Caco-2 (cell line): ENCODE data around the gene PSME1. TPM values are rescaled to one million over a fixed set of nuclear protein-coding genes. Genes with fewer than 3 reads are reported as not detected.

Experiments used
- BruUV-seq: library from RNA; stranded (reverse); fragments of 400-500 nt; replicated peaks from 2 replicates; lab custom pipeline; 2021; lab: Mats Ljungman, UMichigan
- CTCF ChIA-PET: fragments of 300-600 bp; sonication (Branson Sonifier 250); formaldehyde crosslinking; loops from one replicate; lab custom pipeline; 2022; ENCODE audit warnings: antibody characterized with exemption; lab: Charles Lee
- POLR2A ChIA-PET: fragments of 300-600 bp; sonication (Branson Sonifier 250); formaldehyde crosslinking; loops from one replicate; lab custom pipeline; 2022; ENCODE audit warnings: antibody characterized with exemption; lab: Charles Lee
- DNase-seq, 2 experiments: peaks; one replicate each; pipeline versions ENCODE4 v3.0.0 to v3.0.0-alpha.2; 2020 to 2022
- H3K27me3 ChIP-seq: replicated peaks from 2 replicates; pipeline ENCODE4 v1.6.0; 2011; ENCODE audit warnings: low read length; ENCODE audit not compliant: control insufficient read depth, insufficient read depth
- H3K36me3 ChIP-seq: 2 replicates; pipeline ENCODE4 v1.5.1; 2011; ENCODE audit warnings: low read length; ENCODE audit not compliant: control insufficient read depth, insufficient read depth
- H3K4me1 ChIP-seq: fragments of 250-450 bp; sonication (Bioruptor Pico); 2 replicates; pipeline ENCODE4 v1.5.1; 2020; ENCODE audit warnings: mild to moderate bottlenecking
- H3K4me3 ChIP-seq: 2 replicates; pipeline ENCODE4 v1.5.1; 2011; ENCODE audit warnings: low read depth, mild to moderate bottlenecking, control low read depth, low read length
- H3K9me3 ChIP-seq: fragments of 250-450 bp; sonication (Bioruptor Pico); 2 replicates; pipeline ENCODE4 v1.5.1; 2020; ENCODE audit warnings: mild to moderate bottlenecking, moderate library complexity
- H3K27ac Mint-ChIP-seq: one replicate; pipeline ENCODE4 v1.8.0; 2022; ENCODE audit warnings: mixed read lengths; ENCODE audit not compliant: unreplicated experiment
- H3K27me3 Mint-ChIP-seq: one replicate; pipeline ENCODE4 v1.8.0; 2022; ENCODE audit warnings: mixed read lengths; ENCODE audit not compliant: insufficient read depth, unreplicated experiment
- H3K36me3 Mint-ChIP-seq: one replicate; pipeline ENCODE4 v1.8.0; 2022; ENCODE audit warnings: mild to moderate bottlenecking, mixed read lengths; ENCODE audit not compliant: insufficient read depth, unreplicated experiment
- H3K4me1 Mint-ChIP-seq: one replicate; pipeline ENCODE4 v1.8.0; 2022; ENCODE audit warnings: low read depth, mixed read lengths; ENCODE audit not compliant: unreplicated experiment
- H3K4me3 Mint-ChIP-seq: one replicate; pipeline ENCODE4 v1.8.0; 2022; ENCODE audit warnings: mild to moderate bottlenecking, moderate library complexity, mixed read lengths; ENCODE audit not compliant: unreplicated experiment
- H3K9me3 Mint-ChIP-seq: one replicate; pipeline ENCODE4 v1.8.0; 2022; ENCODE audit warnings: mixed read lengths; ENCODE audit not compliant: unreplicated experiment
- intact Hi-C: fragments of 100-400 bp; cut with micrococcal nuclease; formaldehyde crosslinking; loops from one replicate; pipeline ENCODE4 v1.10.0; 2022; ENCODE audit not compliant: unreplicated experiment
- total RNA-seq: library from RNA; stranded (reverse); gene quantifications from 2 replicates; pipeline ENCODE4 v1.2.3, GENCODE V29; 2022
- TF ChIP-seq, protein P1 (sequence below), 2 experiments: fragments of 200-600 bp in 1 of 2; IDR thresholded peaks; 1 replicate in 1 of 2; 2 replicates in 1 of 2; pipeline versions ENCODE4 v1.5.1 to v1.8.0; 2011 to 2022; ENCODE audit warnings: antibody characterized with exemption in 1 of 2, control low read depth in 1 of 2, inconsistent platforms in 1 of 2, low read depth in 1 of 2, low read length in 1 of 2, mild to moderate bottlenecking in 1 of 2, moderate library complexity in 1 of 2; ENCODE audit not compliant: insufficient read depth in 1 of 2, severe bottlenecking in 1 of 2, unreplicated experiment in 1 of 2

Gene PSME1
- total RNA-seq, 1 experiment from 2014 or later = 141 TPM

DNA sequence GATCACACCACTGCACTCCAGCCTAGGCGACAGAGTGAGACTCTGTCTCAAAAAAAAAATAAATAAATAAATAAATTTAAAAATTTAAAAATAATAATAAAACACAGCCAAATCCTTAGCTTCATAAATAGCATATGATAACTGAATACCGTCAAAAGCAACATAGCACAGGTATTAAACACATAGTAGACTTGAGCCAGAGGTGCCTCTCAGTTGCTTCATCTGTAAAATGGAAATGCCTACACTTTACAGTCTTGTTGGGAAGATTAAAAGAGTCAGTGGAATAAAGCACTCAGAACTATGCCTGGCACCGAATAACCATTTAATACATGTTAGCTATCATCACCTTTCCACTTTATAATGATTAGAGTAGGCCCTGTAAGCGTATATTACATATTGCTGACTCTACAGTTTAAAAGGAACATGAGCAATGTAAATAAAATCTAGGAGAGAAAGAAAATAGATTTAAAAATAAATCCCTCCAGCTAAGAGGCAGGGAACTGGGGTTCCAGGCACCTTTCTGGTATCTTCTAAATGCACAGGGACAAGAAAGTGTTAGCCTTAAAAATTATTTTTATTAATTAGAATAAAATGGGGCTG is 29.2 kb upstream of the PSME1 start:
- Histone ChIP-seq H3K9me3 (peaks cover 9% of the 10 kb centered on the region), H3K36me3 (no peaks in the 10 kb centered on the region), H3K27me3 (no peaks in the 10 kb centered on the region), H3K4me3 (no peak overlapping the region), H3K4me1 (peaks cover 8% of the 10 kb centered on the region; the same call in 1 of the 2 replicates)
- Mint-ChIP-seq H3K4me3 (no peak overlapping the region), H3K27ac (no peak overlapping the region), H3K36me3 (peaks cover 23% of the 10 kb centered on the region), H3K9me3 (no peaks in the 10 kb centered on the region), H3K27me3 (no peaks in the 10 kb centered on the region), H3K4me1 (no peaks in the 10 kb centered on the region)
- ChIA-PET POLR2A (interaction anchor here (0.6 to 1.0 kb wide), 2 partner anchors 13 to 18 kb away, joined by 4 to 7 read pairs; partner anchors contain the start of gene PCK2), CTCF (interaction anchor here (1.4 to 6.7 kb wide), 3 partner anchors 8 to 50 kb away, joined by 3 to 155 read pairs (median 9); partner anchors contain the start of genes DCAF11, NRL and PCK2)
- TF ChIP-seq, protein P1, sequence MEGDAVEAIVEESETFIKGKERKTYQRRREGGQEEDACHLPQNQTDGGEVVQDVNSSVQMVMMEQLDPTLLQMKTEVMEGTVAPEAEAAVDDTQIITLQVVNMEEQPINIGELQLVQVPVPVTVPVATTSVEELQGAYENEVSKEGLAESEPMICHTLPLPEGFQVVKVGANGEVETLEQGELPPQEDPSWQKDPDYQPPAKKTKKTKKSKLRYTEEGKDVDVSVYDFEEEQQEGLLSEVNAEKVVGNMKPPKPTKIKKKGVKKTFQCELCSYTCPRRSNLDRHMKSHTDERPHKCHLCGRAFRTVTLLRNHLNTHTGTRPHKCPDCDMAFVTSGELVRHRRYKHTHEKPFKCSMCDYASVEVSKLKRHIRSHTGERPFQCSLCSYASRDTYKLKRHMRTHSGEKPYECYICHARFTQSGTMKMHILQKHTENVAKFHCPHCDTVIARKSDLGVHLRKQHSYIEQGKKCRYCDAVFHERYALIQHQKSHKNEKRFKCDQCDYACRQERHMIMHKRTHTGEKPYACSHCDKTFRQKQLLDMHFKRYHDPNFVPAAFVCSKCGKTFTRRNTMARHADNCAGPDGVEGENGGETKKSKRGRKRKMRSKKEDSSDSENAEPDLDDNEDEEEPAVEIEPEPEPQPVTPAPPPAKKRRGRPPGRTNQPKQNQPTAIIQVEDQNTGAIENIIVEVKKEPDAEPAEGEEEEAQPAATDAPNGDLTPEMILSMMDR (IDR thresholded peaks at IDR 0.05; ENCODE audit: insufficient read depth in 1 of 2, low read depth in 1 of 2, low read length in 1 of 2, severe bottlenecking in 1 of 2, unreplicated experiment in 1 of 2) = no peak
- intact Hi-C loops = no loop called here
- DNase-seq = no peak
- BruUV-seq = no TSS peak

DNA sequence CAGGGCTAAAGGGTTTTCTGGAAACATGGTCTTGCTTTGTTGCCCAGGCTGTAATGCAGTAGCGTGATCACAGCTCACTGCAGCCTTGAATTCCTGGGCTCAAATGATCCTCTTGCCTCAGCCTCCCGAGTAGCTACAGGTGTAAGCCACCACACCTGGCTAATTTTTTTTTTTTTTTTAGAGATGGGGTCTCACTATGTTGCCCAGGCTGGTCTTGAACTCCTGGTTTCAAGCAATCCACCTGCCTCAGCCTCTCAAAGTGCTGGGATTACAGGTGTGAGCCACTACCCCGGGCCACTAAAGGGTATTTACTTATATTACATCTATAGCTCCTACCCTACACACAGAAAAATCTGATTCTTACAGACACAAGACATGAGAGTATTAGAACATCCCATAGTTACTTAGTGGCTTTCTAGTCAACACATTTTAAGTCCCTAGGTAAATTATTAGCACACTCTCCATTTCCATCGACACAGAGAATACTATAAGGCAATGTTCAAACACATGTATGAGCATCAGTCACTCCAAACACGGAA is 27.6 kb upstream of the PSME1 start:
- Histone ChIP-seq H3K4me1 (peaks cover 8% of the 10 kb centered on the region; the same call in 1 of the 2 replicates), H3K36me3 (no peaks in the 10 kb centered on the region), H3K4me3 (no peak overlapping the region), H3K27me3 (no peaks in the 10 kb centered on the region), H3K9me3 (peaks cover 9% of the 10 kb centered on the region)
- TF ChIP-seq, protein P1 (IDR thresholded peaks at IDR 0.05; ENCODE audit: insufficient read depth in 1 of 2, low read depth in 1 of 2, low read length in 1 of 2, severe bottlenecking in 1 of 2, unreplicated experiment in 1 of 2) = no peak
- no peak for DNase-seq
- no peak overlapping the region for H3K4me3 Mint-ChIP-seq
- intact Hi-C loops = loop anchor here (1.0 kb wide), 1 partner anchor 94 kb away; no protein-coding TSS in a partner anchor
- H3K4me1 Mint-ChIP-seq = no peaks in the 10 kb centered on the region
- H3K36me3 Mint-ChIP-seq = peaks cover 11% of the 10 kb centered on the region
- no peaks in the 10 kb centered on the region for H3K27me3 Mint-ChIP-seq
- ChIA-PET CTCF (interaction anchor here (0.6 to 6.7 kb wide), 15 partner anchors 12 to 56 kb away, joined by 3 to 155 read pairs (median 8); partner anchors contain the start of genes CARMIL3, EMC9, IRF9 and PCK2), POLR2A (interaction anchor here (0.9 to 2.4 kb wide), 4 partner anchors 13 to 50 kb away, joined by 3 to 19 read pairs (median 4); partner anchors contain the start of genes PCK2 and RNF31)
- H3K9me3 Mint-ChIP-seq = no peaks in the 10 kb centered on the region
- no peak overlapping the region for H3K27ac Mint-ChIP-seq
- no TSS peak for BruUV-seq

DNA sequence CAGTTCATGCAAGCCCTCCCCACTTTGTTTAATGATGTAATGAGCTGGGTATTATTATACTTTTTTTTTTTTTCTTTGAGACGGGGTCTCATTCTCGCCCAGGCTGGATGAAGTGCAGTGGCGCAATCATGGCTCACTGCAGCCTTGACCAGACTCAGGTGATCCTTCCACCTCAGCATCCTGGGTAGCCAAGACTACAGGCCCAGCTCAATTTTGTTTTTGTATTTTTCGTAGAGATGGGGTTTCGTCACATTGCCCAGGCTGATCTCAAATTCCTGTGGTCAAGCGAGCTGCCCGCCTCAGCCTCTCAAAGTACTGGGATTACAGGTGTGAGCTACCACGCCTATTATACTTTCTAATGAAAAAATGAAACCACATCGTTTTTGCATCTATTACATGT is 25.9 kb upstream of the PSME1 start:
- POLR2A ChIA-PET = interaction anchor here (1.1 kb wide), 1 partner anchor 52 kb away, joined by 3 read pairs; no protein-coding TSS in a partner anchor
- Mint-ChIP-seq H3K36me3 (peaks cover 9% of the 10 kb centered on the region), H3K4me3 (no peak overlapping the region), H3K27me3 (no peaks in the 10 kb centered on the region), H3K9me3 (no peaks in the 10 kb centered on the region), H3K4me1 (peaks cover under 1% of the 10 kb centered on the region), H3K27ac (no peak overlapping the region)
- CTCF ChIA-PET = interaction anchor here (0.7 to 6.7 kb wide), 6 partner anchors 17 to 53 kb away, joined by 3 to 155 read pairs (median 13); partner anchors contain the start of genes IRF9, PCK2 and PSME2
- intact Hi-C loops = no loop called here
- no peaks in the 10 kb centered on the region for H3K36me3 ChIP-seq
- DNase-seq = no peak
- H3K4me3 ChIP-seq = no peak overlapping the region
- peaks cover 8% of the 10 kb centered on the region; the same call in 1 of the 2 replicates for H3K4me1 ChIP-seq
- no TSS peak for BruUV-seq
- H3K9me3 ChIP-seq = peaks cover 4% of the 10 kb centered on the region
- TF ChIP-seq, protein P1 (IDR thresholded peaks at IDR 0.05; ENCODE audit: insufficient read depth in 1 of 2, low read depth in 1 of 2, low read length in 1 of 2, severe bottlenecking in 1 of 2, unreplicated experiment in 1 of 2) = no peak
- H3K27me3 ChIP-seq = no peaks in the 10 kb centered on the region
